Thyroid gland (tissue), 4 donors: ENCODE measurements around the gene MAN1B1.

Experiments used
- CTCF ChIP-seq, 6 experiments: fragments of 200-600 bp in 3 of 6; fragments of 450-650 bp in 3 of 6; sonication (generic) in 3 of 6; IDR thresholded peaks; one replicate each; pipeline ENCODE4 v1.5.1; 2016 to 2019; ENCODE audit warnings: antibody characterized with exemption in 6 of 6, mild to moderate bottlenecking in 2 of 6, inconsistent platforms in 1 of 6, moderate library complexity in 1 of 6
- POLR2A ChIP-seq, 2 donors: fragments of 450-650 bp; IDR thresholded peaks; one replicate each; pipeline ENCODE4 v1.6.1; 2017; ENCODE audit warnings: antibody characterized with exemption in 2 of 2, mild to moderate bottlenecking in 2 of 2, moderate library complexity in 1 of 2

- no peak for TF ChIP-seq CTCF (IDR thresholded peaks at IDR 0.05)
- TF ChIP-seq POLR2A (IDR thresholded peaks at IDR 0.05) = no peak
Measured at GRCh38 chr9:137126786-137127185, 40.0 kb downstream of the MAN1B1 start.
